Type B pancreatic cell (in vitro differentiated cells): ENCODE measurements around the gene UGCG. TPM values are rescaled to one million over a fixed set of nuclear protein-coding genes. Genes with fewer than 3 reads are reported as not detected.

Experiments used
- DNase-seq: peaks from one replicate; pipeline ENCODE4 v3.0.0; 2021; ENCODE audit warnings: mixed read lengths; ENCODE audit not compliant: unreplicated experiment; ENCODE audit errors: extremely low spot score
- H3K27ac Mint-ChIP-seq: 2 replicates; pipeline ENCODE4 v1.8.0; 2021; ENCODE audit warnings: mild to moderate bottlenecking, mixed read lengths
- H3K27me3 Mint-ChIP-seq: 2 replicates; pipeline ENCODE4 v1.8.0; 2021; ENCODE audit warnings: mixed read lengths
- H3K36me3 Mint-ChIP-seq: 2 replicates; pipeline ENCODE4 v1.8.0; 2021; ENCODE audit warnings: mixed read lengths
- H3K4me1 Mint-ChIP-seq: one replicate; pipeline ENCODE4 v1.8.0; 2021; ENCODE audit warnings: mixed read lengths; ENCODE audit not compliant: unreplicated experiment
- H3K4me3 Mint-ChIP-seq: 2 replicates; pipeline ENCODE4 v1.8.0; 2021; ENCODE audit warnings: mild to moderate bottlenecking, mixed read lengths
- H3K9me3 Mint-ChIP-seq: 2 replicates; pipeline ENCODE4 v1.8.0; 2021; ENCODE audit warnings: mixed read lengths
- CTCF ChIP-seq: fragments of 200-600 bp; sonication (generic); conservative IDR thresholded peaks from 2 replicates; pipeline ENCODE4 v1.5.0; 2021; ENCODE audit warnings: antibody characterized with exemption, mild to moderate bottlenecking
- microRNA-seq: library from miRNA; unstranded; fragments of <30 nt; microRNA quantifications from one replicate; pipeline ENCODE4, GENCODE V29; 2020
- total RNA-seq: library from RNA; stranded (reverse); gene quantifications from 2 replicates; pipeline ENCODE4 v1.2.1, GENCODE V29; 2021; ENCODE audit warnings: low replicate concordance

UGCG gene
- total RNA-seq, 1 donor from 2014 or later, result 28.3 TPM

GRCh38 chr9:111980398-111980797 lies 83.8 kb downstream of the UGCG start:
- no peak for TF ChIP-seq CTCF
- Mint-ChIP-seq H3K36me3 (no peaks in the 10 kb centered on the region), H3K27ac (no peak overlapping the region), H3K4me1 (no peaks in the 10 kb centered on the region), H3K4me3 (no peak overlapping the region), H3K9me3 (no peaks in the 10 kb centered on the region), H3K27me3 (no peaks in the 10 kb centered on the region)
- DNase-seq, result no peak

- Mint-ChIP-seq H3K27me3 (no peaks in the 10 kb centered on the region), H3K27ac (no peak overlapping the region)
These were observed 86.9 kb downstream of the UGCG start for GRCh38 chr9:111983484-111983908.

GRCh38 chr9:111984086-111984802 lies 87.6 kb downstream of the UGCG start:
- no peaks in the 10 kb centered on the region for H3K36me3 Mint-ChIP-seq
- no peak for DNase-seq
- no peaks in the 10 kb centered on the region for H3K4me1 Mint-ChIP-seq

More at GRCh38 chr9:111983484-111983908, 86.9 kb downstream of the UGCG start:
- no peaks in the 10 kb centered on the region for H3K9me3 Mint-ChIP-seq
- no peak for DNase-seq
- no peaks in the 10 kb centered on the region for H3K36me3 Mint-ChIP-seq
- H3K4me1 Mint-ChIP-seq, result no peaks in the 10 kb centered on the region
- TF ChIP-seq CTCF, result no peak
- H3K4me3 Mint-ChIP-seq, result no peak overlapping the region

More at GRCh38 chr9:111984086-111984802, 87.6 kb downstream of the UGCG start:
- H3K27me3 Mint-ChIP-seq, result no peaks in the 10 kb centered on the region
- no peak for TF ChIP-seq CTCF
- no peak overlapping the region for H3K4me3 Mint-ChIP-seq
- no peak overlapping the region for H3K27ac Mint-ChIP-seq
- no peaks in the 10 kb centered on the region for H3K9me3 Mint-ChIP-seq

Small RNA genes within 50 kb of the gene (microRNA-seq; reads per million reads assigned to microRNA genes)
- gene MIR4668, result not detected

Other genes starting within 250 kb of the UGCG start
- 32.6 and 62.2 TPM in 2 replicates for gene GNG10, start 235.2 kb upstream of the UGCG start, total RNA-seq
- gene SHOC1, start 101.9 kb upstream of the UGCG start, total RNA-seq, result not detected in 2 replicates